B cell (primary cell): Measurements from ENCODE around the gene CCDC88C. TPM values are rescaled to one million over a fixed set of nuclear protein-coding genes. Genes with fewer than 3 reads are reported as not detected.
A peak's percentile ranks its signal among the peaks of the same experiment; 100 is the strongest.

Experiments used
- ATAC-seq: fragments of 200-7000 bp; cut with Tn5 transposase; one replicate; pipeline ENCODE4 v1.10.0; 2021; ENCODE audit warnings: low read depth, mild to moderate bottlenecking, moderate number of reproducible peaks, moderate library complexity
- CTCF ChIA-PET: fragments of 350-600 bp; sonication (Branson Sonifier 250); formaldehyde crosslinking; loops from one replicate; lab custom pipeline; 2021; ENCODE audit warnings: antibody characterized with exemption, inconsistent platforms; lab: Charles Lee
- POLR2A ChIA-PET: fragments of 350-600 bp; sonication (Branson Sonifier 250); formaldehyde crosslinking; loops from one replicate; lab custom pipeline; 2021; ENCODE audit warnings: antibody characterized with exemption; lab: Charles Lee
- DNase-seq: peaks from one replicate; pipeline ENCODE4 v3.0.0; 2013
- H2AFZ ChIP-seq: 2 replicates; pipeline ENCODE4 v1.6.1; 2012; ENCODE audit warnings: mild to moderate bottlenecking, low read depth, low read length; ENCODE audit not compliant: insufficient read depth, poor library complexity, severe bottlenecking
- H3K27ac ChIP-seq, 2 donors: 1 replicate in 1 of 2; 2 replicates in 1 of 2; pipeline ENCODE4 v1.5.1; 2012 to 2013; ENCODE audit warnings: low read length in 2 of 2, mild to moderate bottlenecking in 2 of 2, moderate library complexity in 1 of 2
- H3K27me3 ChIP-seq, 4 experiments: fragments of 200-600 bp in 1 of 4; sonication (generic) in 1 of 4; replicated peaks in 1 of 4; 1 replicate in 2 of 4; 2 replicates in 2 of 4; pipeline versions ENCODE4 v1.6.1 to v1.7.0; 2013 to 2016; ENCODE audit warnings: low read length in 3 of 4, mild to moderate bottlenecking in 2 of 4, mixed read lengths in 1 of 4, moderate library complexity in 1 of 4; ENCODE audit not compliant: insufficient read depth in 4 of 4, control insufficient read depth in 3 of 4; ENCODE audit errors: control extremely low read depth in 1 of 4
- H3K36me3 ChIP-seq, 2 experiments: replicated peaks in 1 of 2; 1 replicate in 1 of 2; 2 replicates in 1 of 2; pipeline versions ENCODE4 v1.6.1 to v1.7.1; 2013; ENCODE audit warnings: low read length in 1 of 2; ENCODE audit not compliant: insufficient read depth in 2 of 2, control insufficient read depth in 1 of 2; ENCODE audit errors: control extremely low read depth in 1 of 2, extremely low read depth in 1 of 2
- H3K4me1 ChIP-seq, 2 donors: fragments of 200-600 bp in 1 of 2; sonication (generic) in 1 of 2; 1 replicate in 1 of 2; 2 replicates in 1 of 2; pipeline versions ENCODE4 v1.5.1 to v1.6.1; 2013 to 2017; ENCODE audit warnings: low read length in 2 of 2; ENCODE audit not compliant: control insufficient read depth in 2 of 2, insufficient read depth in 2 of 2
- H3K4me2 ChIP-seq: replicated peaks from 2 replicates; pipeline ENCODE3; 2012; ENCODE audit warnings: mild to moderate bottlenecking, low read depth, low read length; ENCODE audit not compliant: poor library complexity, severe bottlenecking
- H3K4me3 ChIP-seq, 5 experiments: fragments of 200-600 bp in 1 of 5; sonication (generic) in 1 of 5; 1 replicate in 3 of 5; 2 replicates in 2 of 5; pipeline versions ENCODE4 v1.5.1 to v1.7.0; 2011 to 2016; ENCODE audit warnings: low read length in 4 of 5, mild to moderate bottlenecking in 4 of 5, low read depth in 2 of 5, control low read depth in 1 of 5, moderate library complexity in 1 of 5; ENCODE audit not compliant: insufficient read depth in 1 of 5; ENCODE audit errors: control extremely low read depth in 1 of 5, extremely low read depth in 1 of 5
- H3K79me2 ChIP-seq: fragments of 200-600 bp; sonication (generic); one replicate; pipeline ENCODE4 v1.6.0; 2016; ENCODE audit warnings: low read length; ENCODE audit not compliant: control insufficient read depth, insufficient read depth
- H3K9ac ChIP-seq: fragments of 200-600 bp; sonication (generic); 2 replicates; pipeline ENCODE4 v1.6.1; 2017; ENCODE audit warnings: mild to moderate bottlenecking, low read length, moderate library complexity
- H3K9me3 ChIP-seq, 3 donors: one replicate each; pipeline versions ENCODE4 v1.6.1 to v1.7.1; 2013; ENCODE audit warnings: low read length in 2 of 3; ENCODE audit not compliant: control insufficient read depth in 2 of 3, insufficient read depth in 1 of 3; ENCODE audit errors: control extremely low read depth in 1 of 3
- H4K20me1 ChIP-seq: 2 replicates; pipeline ENCODE4 v1.6.0; 2012; ENCODE audit warnings: mild to moderate bottlenecking, low read length; ENCODE audit not compliant: insufficient read depth, control insufficient read depth, poor library complexity, severe bottlenecking
- H3K27ac Mint-ChIP-seq: one replicate; pipeline ENCODE4 v1.8.0; 2021; ENCODE audit warnings: mixed read lengths
- H3K27me3 Mint-ChIP-seq: one replicate; pipeline ENCODE4 v1.8.0; 2021; ENCODE audit warnings: mixed read lengths
- H3K4me1 Mint-ChIP-seq: one replicate; pipeline ENCODE4 v1.8.0; 2021; ENCODE audit warnings: mixed read lengths
- H3K4me3 Mint-ChIP-seq: one replicate; pipeline ENCODE4 v1.8.0; 2021; ENCODE audit warnings: mixed read lengths
- H3K9me3 Mint-ChIP-seq: one replicate; pipeline ENCODE4 v1.8.0; 2022; ENCODE audit warnings: mixed read lengths; ENCODE audit not compliant: insufficient read depth
- CTCF ChIP-seq: fragments of 200-600 bp; IDR thresholded peaks from one replicate; pipeline ENCODE4 v1.8.0; 2022; ENCODE audit warnings: antibody characterized with exemption, mild to moderate bottlenecking
- EZH2 ChIP-seq: IDR thresholded peaks from 2 replicates; pipeline ENCODE4 v1.6.1; 2012; ENCODE audit warnings: borderline replicate concordance, low read depth, mild to moderate bottlenecking, moderate library complexity, low read length; ENCODE audit not compliant: insufficient read depth, poor library complexity, severe bottlenecking
- WGBS: methylation state at CpG from one replicate; pipeline ENCODE4 v1.1.5; 2013; ENCODE audit warnings: missing lambda C conversion rate; ENCODE audit not compliant: insufficient coverage; 5-methylcytosine and 5-hydroxymethylcytosine counted together
- intact Hi-C: fragments of 100-400 bp; cut with micrococcal nuclease; formaldehyde crosslinking; loops from one replicate; pipeline ENCODE4 v1.10.0; 2022
- polyA plus RNA-seq: library from polyadenylated mRNA; depleted of rRNA; stranded (reverse); fragments of >200 nt; gene quantifications from 2 replicates; pipeline ENCODE4 v1.2.3, GENCODE V29; 2012
- total RNA-seq, 2 donors: library from RNA; stranded (reverse); fragments of 120-200 nt in 1 of 2; gene quantifications; 1 replicate in 1 of 2; 2 replicates in 1 of 2; pipeline versions ENCODE4 v1.2.3 to v1.2.4, GENCODE V29; 2013 to 2022

Gene CCDC88C
- total and polyA plus RNA-seq, 2 donors (not counting 1 experiment from before 2014, with no cell fraction given): 98.7 to 181 TPM

DNA sequence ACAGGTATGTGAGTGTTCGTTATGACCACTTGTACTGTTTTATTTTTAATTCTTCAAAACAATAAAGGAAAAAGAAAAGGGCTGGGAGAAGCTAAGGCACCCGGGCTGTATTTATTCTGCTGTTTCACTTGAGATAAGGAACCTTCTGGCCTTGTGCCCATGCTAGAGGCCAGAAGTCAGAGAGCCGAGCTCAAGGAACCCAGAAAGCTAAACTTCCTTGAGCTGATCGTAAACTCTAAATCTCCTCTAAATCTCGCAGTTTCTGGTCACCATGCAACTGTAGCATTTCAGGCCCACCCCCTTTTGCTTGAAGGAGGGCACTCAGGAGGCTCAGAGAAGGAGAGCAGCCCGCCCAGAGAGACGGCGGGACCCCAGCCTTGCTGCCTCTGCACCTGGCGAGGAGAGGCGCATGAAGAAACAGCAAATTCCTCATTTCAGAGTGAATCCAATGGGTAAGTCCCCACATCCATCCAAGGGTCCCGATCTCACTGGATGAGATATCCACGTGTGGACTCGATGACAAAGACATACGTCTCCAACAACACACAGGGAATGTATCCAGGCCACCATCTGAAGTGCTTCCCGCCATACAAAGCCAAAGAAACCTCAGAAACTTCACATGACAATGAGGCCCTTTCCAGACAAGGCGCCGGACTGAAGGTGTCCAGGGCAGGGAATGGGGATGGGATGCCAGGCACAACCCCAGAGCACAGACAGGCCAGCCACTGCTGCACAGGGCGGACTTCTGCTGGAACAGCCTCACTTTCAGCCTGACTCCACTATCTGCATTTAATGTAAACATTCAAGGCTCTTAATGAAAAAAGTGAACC lies 14.6 kb downstream of the CCDC88C start:
- intact Hi-C loops: no loop called here
- Histone ChIP-seq H3K9me3 (no peaks in the 10 kb centered on the region), H3K4me3 (no peak overlapping the region), H3K4me2 (peak overlapping the region; percentile 34), H3K36me3 (peaks cover 0 to 36% of the 10 kb centered on the region in 2 experiments), H2AFZ (no peak overlapping the region), H3K27ac (peak overlapping the region; percentile 1 to 60), H3K27me3 (no peaks in the 10 kb centered on the region), H3K4me1 (peaks cover 70 to 79% of the 10 kb centered on the region in 2 donors), H3K9ac (no peak overlapping the region), H4K20me1 (peaks cover 88% of the 10 kb centered on the region), H3K79me2 (peaks cover 98% of the 10 kb centered on the region)
- WGBS: 61% methylated on average over 8 of the region's 18 CpGs
- POLR2A ChIA-PET: interaction anchor here (0.5 to 1.1 kb wide), 5 partner anchors 9 to 43 kb away, joined by 3 to 5 read pairs (median 4); no protein-coding TSS in a partner anchor
- ATAC-seq: no peak
- Mint-ChIP-seq H3K9me3 (no peaks in the 10 kb centered on the region), H3K27me3 (no peaks in the 10 kb centered on the region), H3K27ac (peak overlapping the region; percentile 82), H3K4me1 (peaks cover 80% of the 10 kb centered on the region), H3K4me3 (peak overlapping the region; percentile 19)
- CTCF ChIA-PET: interaction anchor here (0.8 to 1.9 kb wide), 3 partner anchors 13 to 48 kb away, joined by 3 to 4 read pairs (median 3); no protein-coding TSS in a partner anchor
- no peak for DNase-seq
- TF ChIP-seq CTCF: no peak
- TF ChIP-seq EZH2: no peak

- no peaks in the 10 kb centered on the region for H3K9me3 Mint-ChIP-seq
- no peak for TF ChIP-seq EZH2
- no peak for TF ChIP-seq CTCF
- H3K4me1 Mint-ChIP-seq: peaks cover 83% of the 10 kb centered on the region
- Histone ChIP-seq H3K27me3 (no peaks in the 10 kb centered on the region), H2AFZ (no peak overlapping the region), H3K79me2 (peaks cover 98% of the 10 kb centered on the region), H3K27ac (peak overlapping the region in 1 of 2 donors; percentile 60), H3K9ac (no peak overlapping the region), H3K36me3 (peaks cover 0 to 29% of the 10 kb centered on the region in 2 experiments), H3K9me3 (no peaks in the 10 kb centered on the region), H4K20me1 (peaks cover 88% of the 10 kb centered on the region), H3K4me2 (peak overlapping the region; percentile 34), H3K4me3 (no peak overlapping the region), H3K4me1 (peaks cover 76 to 84% of the 10 kb centered on the region in 2 donors)
- H3K27me3 Mint-ChIP-seq: no peaks in the 10 kb centered on the region
- DNase-seq (no peak), ATAC-seq (no peak)
- intact Hi-C loops: no loop called here
- peak overlapping the region; percentile 78 for H3K27ac Mint-ChIP-seq
- CTCF ChIA-PET: interaction anchor here (0.9 to 4.6 kb wide), 3 partner anchors 13 to 34 kb away, joined by 3 to 28 read pairs (median 4); partner anchors contain the start of gene CCDC88C
- peak overlapping the region; percentile 45 for H3K4me3 Mint-ChIP-seq
- POLR2A ChIA-PET: interaction anchor here (0.6 to 1.1 kb wide), 3 partner anchors 28 to 42 kb away, joined by 3 to 4 read pairs (median 4); no protein-coding TSS in a partner anchor
- WGBS: no CpG with 5 or more reads among the region's 6 CpGs
Observed at GRCh38 chr14:91402348-91402747, 15.3 kb downstream of the CCDC88C start.
